Panc1 (cell line): ENCODE results near the gene PDE4B. TPM values are rescaled to one million over a fixed set of nuclear protein-coding genes. Genes with fewer than 3 reads are reported as not detected.

Source experiments
- ATAC-seq: fragments of 200-7000 bp; cut with Tn5 transposase; 2 replicates; pipeline ENCODE4 v1.9.1; 2020; ENCODE audit warnings: mild to moderate bottlenecking, moderate library complexity
- BruUV-seq: library from RNA; stranded (reverse); fragments of 400-500 nt; replicated peaks from 2 replicates; lab custom pipeline; 2021; lab: Mats Ljungman, UMichigan
- CTCF ChIA-PET: fragments of 300-600 bp; sonication (Branson Sonifier 250); formaldehyde crosslinking; loops from one replicate; lab custom pipeline; 2022; ENCODE audit warnings: antibody characterized with exemption; lab: Charles Lee
- POLR2A ChIA-PET: fragments of 300-600 bp; sonication (Branson Sonifier 250); formaldehyde crosslinking; loops from one replicate; lab custom pipeline; 2022; ENCODE audit warnings: antibody characterized with exemption; lab: Charles Lee
- DNase-seq: peaks from one replicate; pipeline ENCODE4 v3.0.0-alpha.2; 2010; ENCODE audit warnings: low read depth, low spot score
- H3K27ac ChIP-seq: 2 replicates; pipeline ENCODE4 v1.5.1; 2011; ENCODE audit warnings: mild to moderate bottlenecking, low read length, inconsistent platforms
- H3K27me3 ChIP-seq: fragments of 200-500 bp; sonication (Bioruptor generic); 2 replicates; pipeline ENCODE4 v1.6.0; 2014; ENCODE audit warnings: low read length, inconsistent platforms; ENCODE audit not compliant: control insufficient read depth, insufficient read depth
- H3K36me3 ChIP-seq: fragments of 200-500 bp; sonication (Bioruptor generic); 2 replicates; pipeline ENCODE4 v1.5.1; 2014; ENCODE audit warnings: inconsistent platforms, mild to moderate bottlenecking, low read length, moderate library complexity; ENCODE audit not compliant: control insufficient read depth, insufficient read depth
- H3K4me1 ChIP-seq: 2 replicates; pipeline ENCODE4 v1.5.1; 2011; ENCODE audit warnings: inconsistent platforms, mild to moderate bottlenecking, low read length, moderate library complexity; ENCODE audit not compliant: control insufficient read depth, insufficient read depth
- H3K4me3 ChIP-seq, 2 experiments: 2 replicates each; pipeline ENCODE4 v1.5.1; 2011 to 2012; ENCODE audit warnings: low read depth in 2 of 2, low read length in 2 of 2, mild to moderate bottlenecking in 2 of 2, inconsistent platforms in 1 of 2, moderate library complexity in 1 of 2
- H3K9me3 ChIP-seq: fragments of 200-500 bp; sonication (Bioruptor generic); 2 replicates; pipeline ENCODE4 v1.5.1; 2014; ENCODE audit warnings: low read depth, mild to moderate bottlenecking, inconsistent platforms, low read length, moderate library complexity; ENCODE audit not compliant: control insufficient read depth, insufficient read depth
- POLR2AphosphoS5 ChIP-seq: IDR thresholded peaks from 2 replicates; pipeline ENCODE4 v1.6.1; 2012; ENCODE audit warnings: mild to moderate bottlenecking, low read depth, low read length, moderate library complexity
- SIN3A ChIP-seq: IDR thresholded peaks from 2 replicates; pipeline ENCODE4 v1.6.1; 2012; ENCODE audit warnings: low read depth, mild to moderate bottlenecking, low read length, moderate library complexity, borderline replicate concordance; ENCODE audit not compliant: insufficient read depth
- TCF7L2 ChIP-seq: IDR thresholded peaks from 2 replicates; pipeline ENCODE4 v1.6.1; 2011; ENCODE audit warnings: mild to moderate bottlenecking, low read depth, low read length, inconsistent platforms
- in situ Hi-C: cut with HindIII; loops from 2 replicates; pipeline ENCODE4 v1.10.0; 2016; ENCODE audit warnings: low sequenced_read_pairs, low pct_unique_long_range_greater_than_20kb
- intact Hi-C: fragments of 100-400 bp; cut with micrococcal nuclease; formaldehyde crosslinking; loops from one replicate; pipeline ENCODE4 v1.10.0; 2022; ENCODE audit not compliant: unreplicated experiment
- total RNA-seq: library from RNA; stranded (reverse); gene quantifications from one replicate; pipeline ENCODE4 v1.2.1, GENCODE V29; 2021; ENCODE audit not compliant: unreplicated experiment
- TF ChIP-seq, protein P1 (sequence below), 2 experiments: IDR thresholded peaks; 2 replicates each; pipeline ENCODE4 v1.6.1; 2011 to 2012; ENCODE audit warnings: low read depth in 2 of 2, control low read depth in 1 of 2, low read length in 1 of 2, mild to moderate bottlenecking in 1 of 2, moderate library complexity in 1 of 2; ENCODE audit not compliant: insufficient read depth in 1 of 2
- TF ChIP-seq, protein P2 (sequence below): fragments of 450-650 bp; IDR thresholded peaks from 2 replicates; pipeline ENCODE4 v1.5.1; 2017; ENCODE audit warnings: mild to moderate bottlenecking

PDE4B gene
- total RNA-seq, 1 experiment from 2014 or later = 0.26 TPM

DNA sequence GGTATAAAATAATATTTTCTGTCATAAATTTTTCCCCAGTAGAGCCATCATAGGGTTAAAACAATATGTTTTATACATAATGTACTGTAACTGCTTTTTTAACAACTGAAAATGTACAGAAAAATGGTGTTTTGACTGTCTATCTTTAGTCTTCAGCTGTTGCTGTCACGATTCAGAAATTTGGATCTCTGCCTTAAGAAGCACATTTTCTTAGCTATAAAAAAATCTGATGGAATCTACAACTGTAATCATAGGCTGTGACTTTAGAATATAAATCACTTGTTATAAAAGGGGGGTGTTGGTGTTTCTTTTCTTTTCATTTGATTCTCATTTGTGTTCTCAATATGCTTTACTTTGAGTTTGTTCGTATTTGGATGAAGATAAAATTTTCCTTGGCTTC, 187.5 kb downstream of the PDE4B start:
- H3K27ac ChIP-seq = no peak overlapping the region
- ATAC-seq = no peak
- H3K36me3 ChIP-seq = no peaks in the 10 kb centered on the region
- intact Hi-C loops = no loop called here
- H3K4me1 ChIP-seq = no peaks in the 10 kb centered on the region
- in situ Hi-C loops = no loop called here
- no peak overlapping the region for H3K4me3 ChIP-seq
- TF ChIP-seq, protein P1, sequence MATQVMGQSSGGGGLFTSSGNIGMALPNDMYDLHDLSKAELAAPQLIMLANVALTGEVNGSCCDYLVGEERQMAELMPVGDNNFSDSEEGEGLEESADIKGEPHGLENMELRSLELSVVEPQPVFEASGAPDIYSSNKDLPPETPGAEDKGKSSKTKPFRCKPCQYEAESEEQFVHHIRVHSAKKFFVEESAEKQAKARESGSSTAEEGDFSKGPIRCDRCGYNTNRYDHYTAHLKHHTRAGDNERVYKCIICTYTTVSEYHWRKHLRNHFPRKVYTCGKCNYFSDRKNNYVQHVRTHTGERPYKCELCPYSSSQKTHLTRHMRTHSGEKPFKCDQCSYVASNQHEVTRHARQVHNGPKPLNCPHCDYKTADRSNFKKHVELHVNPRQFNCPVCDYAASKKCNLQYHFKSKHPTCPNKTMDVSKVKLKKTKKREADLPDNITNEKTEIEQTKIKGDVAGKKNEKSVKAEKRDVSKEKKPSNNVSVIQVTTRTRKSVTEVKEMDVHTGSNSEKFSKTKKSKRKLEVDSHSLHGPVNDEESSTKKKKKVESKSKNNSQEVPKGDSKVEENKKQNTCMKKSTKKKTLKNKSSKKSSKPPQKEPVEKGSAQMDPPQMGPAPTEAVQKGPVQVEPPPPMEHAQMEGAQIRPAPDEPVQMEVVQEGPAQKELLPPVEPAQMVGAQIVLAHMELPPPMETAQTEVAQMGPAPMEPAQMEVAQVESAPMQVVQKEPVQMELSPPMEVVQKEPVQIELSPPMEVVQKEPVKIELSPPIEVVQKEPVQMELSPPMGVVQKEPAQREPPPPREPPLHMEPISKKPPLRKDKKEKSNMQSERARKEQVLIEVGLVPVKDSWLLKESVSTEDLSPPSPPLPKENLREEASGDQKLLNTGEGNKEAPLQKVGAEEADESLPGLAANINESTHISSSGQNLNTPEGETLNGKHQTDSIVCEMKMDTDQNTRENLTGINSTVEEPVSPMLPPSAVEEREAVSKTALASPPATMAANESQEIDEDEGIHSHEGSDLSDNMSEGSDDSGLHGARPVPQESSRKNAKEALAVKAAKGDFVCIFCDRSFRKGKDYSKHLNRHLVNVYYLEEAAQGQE (IDR thresholded peaks at IDR 0.05; ENCODE audit: insufficient read depth in 1 of 2, low read depth in 2 of 2, low read length in 1 of 2) = no peak
- TF ChIP-seq TCF7L2 = no peak
- TF ChIP-seq POLR2AphosphoS5 = no peak
- no peak for TF ChIP-seq SIN3A
- TF ChIP-seq, protein P2, sequence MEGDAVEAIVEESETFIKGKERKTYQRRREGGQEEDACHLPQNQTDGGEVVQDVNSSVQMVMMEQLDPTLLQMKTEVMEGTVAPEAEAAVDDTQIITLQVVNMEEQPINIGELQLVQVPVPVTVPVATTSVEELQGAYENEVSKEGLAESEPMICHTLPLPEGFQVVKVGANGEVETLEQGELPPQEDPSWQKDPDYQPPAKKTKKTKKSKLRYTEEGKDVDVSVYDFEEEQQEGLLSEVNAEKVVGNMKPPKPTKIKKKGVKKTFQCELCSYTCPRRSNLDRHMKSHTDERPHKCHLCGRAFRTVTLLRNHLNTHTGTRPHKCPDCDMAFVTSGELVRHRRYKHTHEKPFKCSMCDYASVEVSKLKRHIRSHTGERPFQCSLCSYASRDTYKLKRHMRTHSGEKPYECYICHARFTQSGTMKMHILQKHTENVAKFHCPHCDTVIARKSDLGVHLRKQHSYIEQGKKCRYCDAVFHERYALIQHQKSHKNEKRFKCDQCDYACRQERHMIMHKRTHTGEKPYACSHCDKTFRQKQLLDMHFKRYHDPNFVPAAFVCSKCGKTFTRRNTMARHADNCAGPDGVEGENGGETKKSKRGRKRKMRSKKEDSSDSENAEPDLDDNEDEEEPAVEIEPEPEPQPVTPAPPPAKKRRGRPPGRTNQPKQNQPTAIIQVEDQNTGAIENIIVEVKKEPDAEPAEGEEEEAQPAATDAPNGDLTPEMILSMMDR = no peak
- H3K27me3 ChIP-seq = no peaks in the 10 kb centered on the region
- POLR2A ChIA-PET = no interaction called here
- no peaks in the 10 kb centered on the region for H3K9me3 ChIP-seq
- no peak for DNase-seq
- no TSS peak for BruUV-seq
- CTCF ChIA-PET = no interaction called here

DNA sequence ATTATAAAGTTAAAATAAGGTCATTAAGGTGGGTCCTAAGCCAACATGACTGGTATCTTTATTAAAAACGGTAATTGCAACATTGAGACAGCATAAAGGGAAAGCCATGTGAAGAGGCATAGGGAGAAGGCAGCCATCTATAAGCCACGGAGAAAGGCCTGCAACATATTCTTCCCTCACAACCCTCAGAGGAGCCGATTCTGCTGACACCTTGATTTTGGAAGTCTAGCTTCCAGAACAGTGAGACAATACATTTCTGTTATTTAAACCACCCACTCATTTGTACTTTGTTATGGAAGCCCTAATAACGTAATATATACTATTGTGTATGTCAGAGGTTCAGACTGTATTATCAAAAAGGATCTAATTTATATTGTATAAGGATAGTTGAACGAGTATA, 190.8 kb downstream of the PDE4B start:
- Histone ChIP-seq H3K27me3 (no peaks in the 10 kb centered on the region), H3K27ac (no peak overlapping the region), H3K4me1 (no peaks in the 10 kb centered on the region), H3K36me3 (no peaks in the 10 kb centered on the region), H3K9me3 (no peaks in the 10 kb centered on the region), H3K4me3 (no peak overlapping the region)
- in situ Hi-C loops (no loop called here), intact Hi-C loops (no loop called here)
- no peak for DNase-seq
- TF ChIP-seq POLR2AphosphoS5 (no peak), TCF7L2 (no peak)
- TF ChIP-seq, protein P1 (IDR thresholded peaks at IDR 0.05; ENCODE audit: insufficient read depth in 1 of 2, low read depth in 2 of 2, low read length in 1 of 2) = no peak
- BruUV-seq = no TSS peak
- no peak for ATAC-seq
- ChIA-PET POLR2A (no interaction called here), CTCF (no interaction called here)
